KBM-7 (cell line): Measurements from ENCODE around the gene TRIM47.

Experiments
- DNase-seq: peaks from one replicate; pipeline ENCODE4 v3.0.0-alpha.2; 2015
- in situ Hi-C: fragments of 300-500 bp; cut with MboI; formaldehyde crosslinking; loops from 2 replicates; pipeline ENCODE4 v1.14.3; 2020; ENCODE audit warnings: low sequenced_read_pairs, low pct_unique_long_range_greater_than_20kb, mixed read lengths

TRIM47 gene

GRCh38 chr17:75825149-75825552 lies 53.2 kb downstream of the TRIM47 start:
- in situ Hi-C loops, result no loop called here
- no peak for DNase-seq

DNA sequence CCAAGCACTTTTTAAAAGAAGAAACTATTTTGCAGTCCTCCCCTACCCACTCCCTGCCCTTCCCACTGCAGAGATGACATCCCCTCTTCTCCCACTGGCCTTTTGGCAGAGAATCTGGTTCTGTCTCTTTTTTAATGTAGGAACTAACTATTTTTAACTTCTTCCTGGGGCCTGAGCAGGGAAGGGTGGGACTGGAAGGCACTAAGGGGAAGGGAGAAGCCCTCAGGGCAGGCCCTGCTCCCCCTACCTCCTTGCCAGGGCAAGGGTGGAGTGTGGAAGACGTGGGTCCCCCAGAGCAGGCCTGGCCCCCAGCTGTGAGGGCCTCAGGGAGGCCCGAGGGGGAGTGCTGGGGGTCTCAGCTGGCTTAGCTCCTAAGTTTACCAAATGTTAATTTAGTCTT lies 53.7 kb downstream of the TRIM47 start:
- in situ Hi-C loops, result no loop called here
- DNase-seq, result no peak
